SK-MEL-5 (cell line): ENCODE data around the gene NFATC4. TPM values are rescaled to one million over a fixed set of nuclear protein-coding genes. Genes with fewer than 3 reads are reported as not detected.
"Not testable (repeated sequence)": the region's sequence is repeated elsewhere in the genome, so short reads cannot be mapped to it uniquely, and the experiment has no call there.

Source experiments
- DNase-seq: peaks from one replicate; pipeline ENCODE4 v3.0.0-alpha.2; 2016; ENCODE audit warnings: low read depth, low spot score
- in situ Hi-C: cut with HindIII; loops from 2 replicates; pipeline ENCODE4 v1.10.0; 2016; ENCODE audit warnings: low sequenced_read_pairs, high pct_unique_total_duplicates, low pct_unique_long_range_greater_than_20kb
- polyA plus RNA-seq, 2 experiments: library from polyadenylated mRNA; depleted of rRNA; stranded (reverse); fragments of >200 nt; gene quantifications; 2 replicates each; pipeline ENCODE4 v1.2.3, GENCODE V29; 2015
- total RNA-seq: library from RNA; depleted of rRNA; stranded (reverse); fragments of >200 nt; shearing (Covaris generic); gene quantifications from 2 replicates; pipeline ENCODE4 v1.2.3, GENCODE V29; 2014; rRNA removed

The NFATC4 gene
- total RNA-seq: 0.05 and 0.53 TPM in 2 replicates
- 0.10 TPM in 1 of 2 replicates, not detected in the other for polyA plus RNA-seq (2015; cell fraction: cytosol; rRNA removed)
- 1.5 and 4.5 TPM in 2 replicates for polyA plus RNA-seq (2015; cell fraction: nucleus; rRNA removed)

DNA sequence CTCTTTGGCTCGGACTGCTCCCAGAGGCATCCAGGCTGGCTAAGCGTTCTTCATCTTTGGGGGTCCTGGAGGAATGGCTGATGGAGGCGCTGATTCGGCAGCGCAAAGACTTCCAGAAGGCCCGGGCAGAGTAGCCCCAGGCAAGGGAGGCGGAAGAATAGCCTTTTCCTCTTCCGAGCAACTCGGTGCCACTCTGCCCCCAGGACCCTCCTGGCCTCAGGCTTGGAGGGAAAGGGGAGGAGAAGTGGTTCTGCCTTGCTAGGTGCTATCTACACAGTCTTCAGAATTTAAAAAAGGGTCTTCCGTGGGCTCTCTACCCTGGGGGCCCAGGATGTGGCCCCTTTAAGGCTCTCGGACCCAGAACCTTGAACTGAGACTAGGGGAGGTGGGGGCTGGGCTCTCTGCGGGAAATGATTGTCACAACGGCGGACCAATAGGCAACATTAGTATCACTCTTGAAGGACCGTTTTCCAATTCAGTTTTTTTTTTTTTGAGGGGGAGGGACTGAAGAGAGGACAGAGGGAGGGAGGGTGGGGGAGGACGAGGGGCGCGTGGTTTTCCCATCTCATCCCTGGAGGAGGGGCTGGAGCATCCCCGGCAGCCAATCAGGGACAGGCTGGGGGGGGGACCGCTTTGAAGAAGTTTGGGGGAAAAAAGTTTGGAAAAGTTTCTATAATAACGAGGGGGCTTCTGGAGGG is at the start of gene NFATC4:
NFATC4 (plus strand) TSS at position 671 of the 698 bp plus-strand sequence. CDS start 157 bp downstream, outside the sequence.
- in situ Hi-C loops: no loop called here
- peak; percentile 31 for DNase-seq

DNA sequence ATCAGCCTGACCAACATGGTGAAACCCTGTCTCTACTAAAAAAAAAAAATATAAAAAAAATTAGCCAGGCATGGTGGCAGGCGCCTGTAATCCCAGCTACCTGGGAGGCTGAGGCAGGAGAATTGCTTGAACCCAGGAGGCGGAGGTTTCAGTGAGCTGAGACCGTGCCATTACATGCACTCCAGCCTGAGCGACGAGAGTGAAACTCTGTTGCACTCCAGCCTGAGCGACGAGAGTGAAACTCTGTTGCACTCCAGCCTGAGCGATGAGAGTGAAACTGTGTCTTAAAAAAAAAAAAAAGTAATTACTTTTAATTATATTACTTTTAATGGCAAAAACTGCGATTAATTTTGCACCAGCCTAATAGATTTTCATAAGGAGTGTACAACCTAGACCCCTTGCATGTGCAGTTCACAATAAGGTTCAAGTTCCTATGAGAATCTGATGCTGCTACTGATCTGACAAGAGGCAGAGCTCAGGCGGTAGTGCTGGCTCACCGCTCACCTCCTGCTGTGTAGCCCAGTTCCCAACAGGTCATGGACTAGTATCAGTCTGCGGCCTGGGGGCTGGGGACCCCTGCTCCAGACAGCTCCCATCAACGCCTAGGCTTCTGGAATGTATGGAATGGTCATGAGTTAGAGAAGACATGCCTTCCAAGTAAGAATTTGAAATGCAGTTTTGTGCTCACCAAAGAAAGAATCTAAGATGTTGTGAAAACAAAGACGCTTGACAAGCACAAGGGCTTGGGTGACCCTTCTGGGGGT is 46.6 kb upstream of the NFATC4 start:
- DNase-seq: no peak
- in situ Hi-C loops: no loop called here

DNA sequence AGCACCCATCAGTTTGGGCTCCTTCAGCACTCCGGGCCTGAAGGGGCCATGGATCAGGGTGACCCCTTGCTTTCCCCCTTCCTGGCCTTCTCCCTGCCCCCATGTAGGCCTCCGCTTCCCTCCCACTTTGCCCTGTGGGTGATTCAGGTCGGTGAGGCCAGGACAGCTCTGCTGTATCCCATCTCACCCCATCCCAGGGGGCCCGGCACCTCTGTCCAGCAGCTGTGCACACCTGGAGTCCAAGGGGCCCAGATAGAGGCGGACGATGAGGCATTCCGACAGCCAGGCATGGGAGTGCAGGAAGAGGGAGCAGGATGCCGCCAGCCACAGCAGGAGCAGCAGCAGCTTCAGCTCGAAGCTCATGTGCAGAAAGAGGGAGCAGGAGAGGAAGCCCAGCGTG is 45.3 kb upstream of the NFATC4 start:
- in situ Hi-C loops: no loop called here
- DNase-seq: no peak

DNA sequence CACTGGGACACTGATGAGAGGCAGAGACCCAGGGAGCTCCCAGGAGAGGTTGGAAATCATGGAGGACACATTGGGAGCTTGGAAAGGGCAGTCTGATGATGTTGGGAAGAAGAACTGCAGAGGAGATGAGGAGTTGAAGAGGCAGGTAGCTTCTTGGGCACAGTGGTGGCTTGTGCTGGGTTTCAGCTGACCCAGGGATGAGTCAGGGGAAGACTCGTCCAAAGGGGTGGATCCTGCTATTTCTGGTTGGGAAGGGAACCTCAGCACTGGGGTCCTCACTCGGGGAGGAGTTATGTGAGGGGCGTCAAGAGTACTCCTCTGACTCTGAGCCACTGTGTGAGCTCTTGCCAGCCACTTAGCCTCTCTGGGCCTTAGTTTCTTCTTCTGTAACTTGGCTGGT is 44.6 kb upstream of the NFATC4 start:
- in situ Hi-C loops: no loop called here
- DNase-seq: no peak

DNA sequence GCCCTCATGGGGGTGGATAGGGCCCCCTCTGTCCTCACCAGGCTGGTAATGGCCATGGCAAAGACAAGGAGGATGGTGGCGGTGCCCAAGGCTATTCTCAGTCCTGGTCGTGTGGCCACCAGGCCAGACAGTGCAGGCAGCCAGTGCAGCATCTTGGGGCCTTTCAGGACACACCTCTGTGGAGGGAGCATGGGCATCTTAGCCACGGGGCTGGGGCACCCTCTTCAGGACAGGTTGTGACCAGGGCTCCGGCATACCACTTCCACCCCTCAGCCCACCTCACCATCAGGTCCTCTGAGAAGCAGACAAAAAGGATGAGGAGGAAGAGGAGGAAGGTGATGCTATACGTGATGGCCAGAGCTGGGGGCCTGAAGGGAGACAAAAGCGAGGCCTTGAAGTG is 44.0 kb upstream of the NFATC4 start:
- in situ Hi-C loops: no loop called here
- no peak for DNase-seq

DNA sequence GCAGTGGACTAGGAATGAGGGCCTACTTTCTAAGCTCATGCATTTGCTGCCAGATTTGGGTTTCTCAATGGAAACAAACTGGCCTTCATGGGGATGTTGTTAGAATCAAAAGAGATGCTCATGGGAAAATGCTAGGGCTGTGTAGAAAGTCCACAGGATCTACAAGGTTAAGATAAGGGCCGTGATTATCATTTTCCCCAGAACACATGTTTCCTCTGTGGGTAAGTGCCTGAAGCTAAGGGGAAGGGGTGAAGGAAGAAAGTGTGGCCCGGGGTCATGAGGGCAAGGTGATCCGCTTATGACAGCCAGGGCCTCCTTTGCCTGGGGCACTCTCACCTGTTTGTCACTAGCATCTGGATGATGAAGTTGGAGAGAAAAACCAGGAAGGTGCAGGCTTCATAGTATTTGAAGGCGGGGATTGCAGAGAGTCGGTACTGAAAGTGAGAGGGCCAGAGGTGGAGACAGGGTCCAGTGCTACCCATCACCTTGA is 42.9 kb upstream of the NFATC4 start:
- in situ Hi-C loops: no loop called here
- DNase-seq: no peak

DNA sequence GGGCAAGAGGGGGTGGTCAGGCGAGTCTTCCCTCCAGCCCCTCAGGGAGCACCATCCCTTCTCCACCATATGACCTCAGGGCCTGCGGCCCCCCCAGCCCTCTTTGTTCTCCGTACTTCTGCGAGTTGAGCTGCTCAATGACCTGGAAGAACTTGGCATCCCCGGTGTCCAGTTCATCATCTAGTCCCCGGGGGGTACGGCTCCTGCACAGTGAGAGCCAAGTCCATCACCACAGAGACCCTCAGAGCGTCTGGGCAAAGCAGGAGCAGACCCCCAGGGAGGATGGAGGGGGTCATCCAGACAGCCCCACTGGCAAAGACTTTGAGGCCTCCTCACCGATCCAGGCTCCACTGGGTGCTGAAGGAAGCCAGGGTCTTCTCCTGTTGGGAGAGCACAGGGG is 42.0 kb upstream of the NFATC4 start:
- DNase-seq: no peak
- in situ Hi-C loops: no loop called here

DNA sequence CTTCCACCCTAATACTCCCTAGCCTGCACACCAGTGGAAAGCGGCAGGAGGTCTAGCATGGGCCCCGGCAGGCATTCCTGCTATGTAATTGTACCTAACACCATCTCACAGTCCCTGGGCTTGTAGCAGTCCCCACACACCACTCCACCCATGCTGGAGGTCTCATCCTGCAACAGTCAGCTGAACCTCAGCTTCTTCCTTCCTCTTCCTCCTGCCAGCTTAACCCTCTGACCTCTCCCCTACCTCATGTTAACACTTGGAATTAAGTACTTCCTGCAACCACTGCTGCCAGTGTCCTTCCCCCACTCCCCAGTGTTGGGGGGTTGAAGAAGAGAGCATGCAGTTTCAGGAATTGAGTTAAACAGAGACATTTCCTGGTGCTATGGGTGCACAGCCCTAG is 40.7 kb upstream of the NFATC4 start:
- in situ Hi-C loops: no loop called here
- DNase-seq: no peak

DNA sequence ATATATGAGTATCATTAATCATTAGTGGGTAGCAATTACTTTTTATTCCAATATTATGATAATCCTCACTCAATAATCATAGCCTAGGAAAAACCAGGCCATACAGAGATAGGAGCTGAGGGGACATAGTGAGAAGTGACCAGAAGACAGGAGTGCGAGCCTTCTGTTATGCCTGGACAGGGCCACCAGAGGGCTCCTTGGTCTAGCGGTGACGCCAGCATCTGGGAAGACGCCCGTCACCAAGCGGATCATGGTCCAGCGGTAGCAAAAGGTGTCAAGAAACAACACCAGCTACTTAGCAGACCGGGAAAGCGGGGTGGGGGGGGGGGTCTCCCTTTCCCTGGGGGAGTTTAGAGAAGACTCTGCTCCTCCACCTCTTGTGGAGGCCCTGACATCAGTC is 40.1 kb upstream of the NFATC4 start:
- in situ Hi-C loops: not testable (repeated sequence)
- peak; percentile 23 for DNase-seq

DNA sequence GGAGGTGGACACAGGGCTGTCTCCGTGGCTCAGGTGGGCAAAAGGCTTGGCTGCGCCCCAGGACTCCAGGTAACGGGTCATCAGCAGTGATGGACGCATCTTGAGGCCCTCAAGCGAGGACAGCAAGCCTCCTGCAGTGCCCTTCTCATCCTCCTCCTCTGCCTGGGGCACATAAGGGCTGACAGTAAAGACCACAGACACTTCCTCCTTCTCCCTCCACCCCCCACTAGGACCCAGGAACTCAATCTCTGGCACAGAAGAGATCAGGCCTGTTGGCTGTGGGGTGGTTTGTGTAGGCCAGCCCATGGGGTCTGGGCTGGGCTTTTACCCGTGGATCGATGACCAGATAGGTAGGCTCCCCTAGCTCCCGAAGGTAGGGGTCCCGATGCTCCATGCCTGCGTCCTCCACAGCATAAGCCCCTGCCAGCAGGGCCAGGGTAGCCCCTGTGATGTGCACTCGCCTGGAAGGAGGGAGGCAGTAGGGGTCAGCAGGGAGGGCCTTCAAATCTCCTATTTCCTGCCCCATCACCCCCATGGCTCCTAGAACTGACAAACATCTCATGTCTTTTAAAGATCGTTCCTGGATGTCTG is 38.8 kb upstream of the NFATC4 start:
- in situ Hi-C loops: no loop called here

DNA sequence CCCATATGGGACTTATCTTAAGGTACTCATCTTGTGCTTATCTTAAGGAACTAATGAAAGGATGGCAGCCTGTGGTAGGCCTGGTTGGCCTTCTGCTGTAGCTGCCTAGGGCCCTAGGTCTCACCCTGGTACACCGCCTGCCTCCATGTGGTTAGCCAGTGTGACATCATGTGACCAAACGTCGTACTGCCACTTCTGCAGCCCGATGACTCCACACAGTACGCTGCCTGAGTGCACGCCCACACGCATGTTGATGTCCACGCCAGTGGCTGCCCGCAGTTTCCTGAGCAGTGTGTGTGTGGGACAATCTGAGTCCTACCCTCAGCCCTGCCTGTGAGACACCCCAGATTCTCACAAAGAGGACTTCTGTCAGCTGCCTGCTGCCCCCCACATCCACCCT is 38.2 kb upstream of the NFATC4 start:
- DNase-seq: no peak
- in situ Hi-C loops: loop anchor here (10.0 kb wide), 1 partner anchor 95 kb away; the partner anchor contains the start of genes CBLN3 and KHNYN

More for the DNA sequence above, 38.8 kb upstream of the NFATC4 start:
- DNase-seq: no peak

DNA sequence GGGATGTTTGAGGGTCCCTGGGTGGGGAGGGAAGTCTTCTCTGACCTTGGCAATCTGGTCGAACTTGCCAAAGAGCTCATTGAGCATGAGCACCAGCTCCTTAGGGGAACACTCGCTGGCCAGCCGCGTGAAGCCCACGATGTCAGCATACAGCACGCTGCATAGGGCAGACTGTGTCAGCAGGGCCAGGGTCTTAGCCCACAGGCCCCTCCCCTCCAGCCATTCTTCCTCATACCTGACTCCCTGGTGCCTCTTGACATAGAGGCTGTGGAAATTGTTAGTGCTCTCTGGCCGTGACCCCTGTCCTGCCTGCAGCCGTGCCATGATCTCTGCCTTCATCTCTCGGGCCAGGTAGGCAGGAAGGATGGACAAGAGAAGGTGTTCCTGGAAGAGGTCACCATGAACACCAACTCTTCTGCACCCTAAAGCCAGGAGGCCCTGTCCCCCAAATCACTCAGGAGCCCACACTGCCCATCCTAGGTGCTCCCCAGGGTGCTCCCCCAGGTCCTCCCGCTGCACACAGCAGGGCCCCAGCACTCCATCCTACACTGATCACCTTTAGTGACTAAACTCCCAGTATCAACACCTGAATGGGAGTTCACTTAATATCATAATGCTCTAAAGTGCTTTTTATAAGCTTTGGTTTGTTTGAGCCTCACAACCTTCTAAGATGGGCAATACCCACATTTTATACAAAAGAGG is 36.9 kb upstream of the NFATC4 start:
- no peak for DNase-seq
- in situ Hi-C loops: loop anchor here (10.0 kb wide), 1 partner anchor 94 kb away; the partner anchor contains the start of genes CBLN3 and KHNYN

DNA sequence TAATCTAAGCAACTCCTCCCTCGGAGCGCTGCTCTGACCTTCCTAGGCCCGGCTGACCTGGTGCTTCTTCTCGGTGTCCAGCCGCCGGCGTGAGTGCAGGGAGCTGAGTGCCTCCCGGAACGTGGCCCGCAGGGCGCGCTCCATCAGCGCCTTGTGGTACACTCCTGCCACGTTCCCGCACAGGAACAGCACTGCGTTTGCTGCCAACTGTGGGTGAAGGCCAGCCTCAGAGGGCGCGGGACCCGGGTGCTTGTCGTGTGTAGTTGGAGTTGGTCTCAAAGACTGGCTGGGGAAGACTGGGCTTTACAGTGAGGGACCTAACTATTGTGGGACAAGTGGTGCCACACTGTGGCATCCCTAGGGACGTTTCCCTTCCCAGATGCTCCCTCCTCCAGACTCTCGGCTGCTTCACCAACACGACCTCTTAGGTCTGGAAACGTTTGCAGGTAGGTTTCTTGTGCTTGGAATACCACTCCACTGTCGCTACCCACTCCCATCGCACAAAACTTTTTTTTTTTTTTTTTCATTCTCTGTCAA is 36.2 kb upstream of the NFATC4 start:
- in situ Hi-C loops: loop anchor here (10.0 kb wide), 1 partner anchor 93 kb away; the partner anchor contains the start of genes CBLN3 and KHNYN
- no peak for DNase-seq

DNA sequence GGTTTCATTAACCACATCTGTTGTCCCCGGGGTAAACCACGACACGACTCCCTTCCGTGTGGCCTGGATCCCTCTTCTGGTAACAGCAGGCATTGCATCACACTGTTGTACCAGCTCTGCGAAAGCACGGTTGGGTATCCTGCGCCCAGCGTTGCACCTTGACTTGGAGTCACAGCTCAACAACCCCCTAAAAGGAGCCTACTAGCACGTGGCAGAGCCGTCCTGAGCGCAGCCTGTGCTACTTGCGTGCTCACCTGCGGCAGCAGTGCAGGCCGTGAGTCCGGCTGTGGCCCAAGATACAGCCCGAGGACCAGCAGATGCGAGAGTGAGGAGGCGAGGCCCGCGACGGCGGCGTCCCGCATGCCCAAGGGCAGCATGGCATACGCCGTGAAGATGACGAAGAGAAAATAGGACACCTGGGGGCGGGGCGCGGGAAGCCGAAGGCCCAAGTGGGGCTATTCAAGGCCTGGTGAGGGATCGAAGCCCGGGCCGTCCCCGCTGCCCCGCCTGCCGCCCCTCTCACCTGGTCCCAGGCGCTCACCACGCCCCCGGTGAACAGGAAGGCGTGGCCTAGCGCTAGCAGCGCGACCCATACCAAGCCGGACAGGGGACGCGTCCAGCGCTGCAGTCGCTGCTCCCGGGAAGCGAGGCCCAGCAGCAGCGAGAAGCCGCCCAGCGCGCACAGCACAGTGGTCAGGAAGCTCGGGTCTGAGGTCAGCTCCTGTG is 35.6 kb upstream of the NFATC4 start:
- in situ Hi-C loops: loop anchor here (10.0 kb wide), 1 partner anchor 92 kb away; the partner anchor contains the start of genes CBLN3 and KHNYN
- peak; percentile 66 for DNase-seq

DNA sequence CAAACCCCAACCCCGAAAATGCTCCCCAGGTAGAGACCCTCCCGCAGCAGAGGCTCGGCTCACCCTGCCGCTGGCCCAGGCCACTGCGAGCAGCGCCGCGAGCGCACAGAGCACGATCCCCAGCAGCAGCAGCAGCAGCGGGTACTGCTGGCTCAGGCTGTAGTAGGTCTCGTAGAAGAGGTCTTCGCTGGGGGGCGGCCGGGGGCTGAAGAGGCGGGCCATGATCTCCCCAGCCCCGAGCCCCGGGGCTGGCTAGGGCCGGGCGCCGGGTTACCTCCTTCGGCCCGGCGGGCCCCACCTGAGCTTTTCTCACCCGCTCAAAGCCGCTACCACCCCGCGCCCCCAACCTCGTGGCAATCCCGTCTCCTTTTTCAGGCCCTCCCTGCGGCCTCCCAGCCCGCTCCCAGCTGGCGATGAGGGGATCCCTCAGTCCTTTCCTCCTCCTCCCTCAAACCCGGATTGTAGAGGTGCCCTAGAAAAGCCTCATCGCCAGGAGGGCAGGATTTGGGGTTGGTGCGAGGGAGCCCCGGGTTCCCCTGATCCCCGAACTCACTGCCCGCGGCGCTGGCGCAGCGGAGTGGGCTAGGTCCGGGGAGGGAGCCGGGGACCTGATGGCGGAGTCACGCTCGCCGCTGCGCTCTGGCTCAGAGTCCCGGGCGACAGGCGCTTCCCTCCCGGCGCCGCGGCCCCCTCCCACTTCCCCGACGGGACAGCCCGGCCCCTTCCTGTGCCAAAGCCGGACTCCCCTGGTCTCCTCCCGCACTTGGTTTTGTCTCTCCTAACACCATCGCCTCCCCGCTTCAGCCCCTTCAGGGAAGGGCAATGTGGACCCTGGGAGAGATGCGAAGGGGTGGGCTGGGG is 33.3 kb upstream of the NFATC4 start, which contains the start of gene ADCY4:
ADCY4 (minus strand) TSS at position 641 of the 861 bp plus-strand sequence; CDS start at position 222, 419 bp downstream.
- in situ Hi-C loops: loop anchor here (10.0 kb wide), 1 partner anchor 90 kb away; the partner anchor contains the start of genes CBLN3 and KHNYN
- no peak for DNase-seq
